GM21529 (cell line): Measurements from ENCODE around the gene OTOG.
"Not testable (repeated sequence)": the region's sequence is repeated elsewhere in the genome, so short reads cannot be mapped to it uniquely, and the experiment has no call there.

ENCODE experiments used
- ATAC-seq: cut with Tn5 transposase; IDR thresholded peaks from one replicate; pipeline ENCODE4 v1.9.1; 2021; ENCODE audit not compliant: unreplicated experiment

The OTOG gene

DNA sequence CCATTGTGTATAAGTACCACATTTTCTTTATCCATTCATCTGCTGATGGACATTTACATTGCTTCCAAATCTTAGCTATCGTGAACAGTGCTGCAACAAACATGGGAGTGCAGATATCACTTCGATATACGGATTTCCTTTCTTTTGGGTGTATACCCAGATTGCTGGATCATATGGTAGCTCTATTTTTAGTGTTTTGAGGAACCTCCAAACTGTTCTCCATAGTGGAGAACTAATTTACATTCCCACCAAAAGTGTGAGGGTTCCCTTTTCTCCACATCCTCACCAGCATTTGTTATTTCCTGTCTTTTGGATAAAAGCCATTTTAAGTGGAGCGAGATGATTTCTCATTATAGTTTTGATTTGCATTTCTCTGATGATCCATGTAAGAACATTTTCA lies 75.7 kb downstream of the OTOG start:
- not testable (repeated sequence) for ATAC-seq

DNA sequence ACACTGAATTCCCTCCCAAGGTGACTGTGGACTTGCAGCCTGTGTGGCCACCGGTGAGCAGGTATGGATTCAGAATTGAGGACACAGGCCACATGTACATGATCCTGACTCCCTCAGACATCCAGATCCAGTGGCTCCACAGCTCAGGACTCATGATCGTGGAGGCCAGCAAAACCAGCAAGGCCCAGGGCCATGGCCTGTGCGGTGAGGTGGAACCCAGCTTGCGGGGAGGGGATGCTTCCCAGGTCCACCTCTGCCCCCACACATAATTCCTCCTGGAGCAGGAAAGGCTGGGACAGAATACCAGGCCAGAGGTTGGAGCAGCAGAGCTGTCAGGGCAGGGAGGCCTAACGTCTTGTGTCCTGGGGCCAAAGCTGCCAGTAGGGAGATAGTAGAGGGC lies 82.1 kb downstream of the OTOG start:
- no peak for ATAC-seq

DNA sequence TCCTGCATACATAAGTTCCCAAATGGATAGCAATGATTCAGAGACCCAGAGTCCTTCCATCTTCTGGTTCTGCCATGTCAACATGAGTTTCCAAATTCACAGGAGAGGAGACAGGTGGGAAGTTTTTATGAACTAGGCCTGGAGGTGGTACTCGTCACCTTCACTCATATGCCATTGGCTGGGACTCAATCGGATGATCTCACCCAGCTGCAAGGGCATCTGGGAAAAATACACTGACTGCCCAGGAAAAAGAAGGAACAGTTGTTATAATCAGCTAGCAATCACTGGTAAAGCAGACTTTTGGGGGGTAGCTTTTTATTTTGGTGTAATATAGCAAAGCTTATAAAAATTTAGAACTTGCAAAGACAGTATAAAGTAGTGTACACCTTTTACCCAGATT lies 83.9 kb downstream of the OTOG start:
- ATAC-seq: no peak

DNA sequence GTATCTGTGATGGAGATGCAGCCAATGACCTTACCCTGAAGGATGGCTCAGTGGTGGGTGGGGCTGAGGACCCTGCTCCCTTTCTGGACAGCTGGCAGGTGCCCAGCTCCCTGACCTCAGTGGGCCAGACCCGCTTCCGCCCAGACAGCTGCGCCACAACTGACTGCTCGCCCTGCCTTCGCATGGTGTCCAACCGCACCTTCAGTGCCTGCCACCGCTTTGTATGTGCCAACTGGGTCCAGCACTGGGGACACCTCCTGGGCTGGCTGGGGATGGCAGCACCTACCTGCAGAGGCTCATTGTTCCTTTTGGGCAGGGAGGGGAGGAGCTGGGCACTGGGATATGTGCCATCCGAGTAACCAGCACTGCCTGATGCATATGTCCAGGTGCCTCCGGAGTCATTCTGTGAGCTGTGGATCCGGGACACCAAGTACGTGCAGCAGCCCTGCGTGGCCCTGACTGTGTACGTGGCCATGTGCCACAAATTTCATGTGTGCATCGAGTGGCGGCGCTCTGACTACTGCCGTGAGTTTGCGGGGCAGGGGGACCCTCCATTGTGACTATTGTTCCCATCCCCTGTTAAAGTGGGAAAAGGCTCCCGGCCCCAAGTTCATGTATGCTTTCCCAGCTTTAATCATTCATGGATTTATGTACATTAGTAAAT lies 84.8 kb downstream of the OTOG start:
- no peak for ATAC-seq

DNA sequence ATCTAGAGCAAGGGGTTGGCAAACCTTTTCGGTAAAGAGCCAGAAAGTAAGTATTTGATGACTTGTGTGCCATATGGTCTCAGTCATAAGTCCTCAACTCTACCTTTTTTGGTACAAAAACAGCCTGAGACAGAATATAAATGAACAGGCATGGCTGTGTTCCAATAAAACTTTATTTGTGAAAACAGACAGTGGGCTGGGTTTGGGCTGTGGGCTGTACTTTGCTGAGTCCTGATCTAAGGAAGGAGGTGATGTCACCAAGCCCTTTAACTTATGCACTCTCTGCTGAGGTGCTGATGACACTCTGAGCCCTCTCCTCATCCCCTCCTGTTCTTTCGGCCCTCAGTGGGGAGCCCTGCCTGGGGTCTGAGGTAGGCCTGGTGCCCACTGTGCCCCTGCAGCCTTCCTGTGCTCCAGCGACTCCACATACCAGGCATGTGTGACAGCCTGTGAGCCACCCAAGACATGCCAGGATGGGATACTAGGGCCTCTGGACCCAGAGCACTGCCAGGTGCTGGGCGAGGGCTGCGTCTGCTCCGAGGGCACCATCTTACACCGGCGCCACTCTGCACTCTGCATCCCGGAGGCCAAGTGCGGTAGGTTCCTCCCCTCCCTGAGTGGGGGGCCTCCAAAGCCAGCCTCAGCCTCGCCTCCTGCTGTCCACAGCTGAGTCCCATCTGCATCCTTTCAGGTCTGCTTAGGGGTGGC lies 86.4 kb downstream of the OTOG start:
- no peak for ATAC-seq

DNA sequence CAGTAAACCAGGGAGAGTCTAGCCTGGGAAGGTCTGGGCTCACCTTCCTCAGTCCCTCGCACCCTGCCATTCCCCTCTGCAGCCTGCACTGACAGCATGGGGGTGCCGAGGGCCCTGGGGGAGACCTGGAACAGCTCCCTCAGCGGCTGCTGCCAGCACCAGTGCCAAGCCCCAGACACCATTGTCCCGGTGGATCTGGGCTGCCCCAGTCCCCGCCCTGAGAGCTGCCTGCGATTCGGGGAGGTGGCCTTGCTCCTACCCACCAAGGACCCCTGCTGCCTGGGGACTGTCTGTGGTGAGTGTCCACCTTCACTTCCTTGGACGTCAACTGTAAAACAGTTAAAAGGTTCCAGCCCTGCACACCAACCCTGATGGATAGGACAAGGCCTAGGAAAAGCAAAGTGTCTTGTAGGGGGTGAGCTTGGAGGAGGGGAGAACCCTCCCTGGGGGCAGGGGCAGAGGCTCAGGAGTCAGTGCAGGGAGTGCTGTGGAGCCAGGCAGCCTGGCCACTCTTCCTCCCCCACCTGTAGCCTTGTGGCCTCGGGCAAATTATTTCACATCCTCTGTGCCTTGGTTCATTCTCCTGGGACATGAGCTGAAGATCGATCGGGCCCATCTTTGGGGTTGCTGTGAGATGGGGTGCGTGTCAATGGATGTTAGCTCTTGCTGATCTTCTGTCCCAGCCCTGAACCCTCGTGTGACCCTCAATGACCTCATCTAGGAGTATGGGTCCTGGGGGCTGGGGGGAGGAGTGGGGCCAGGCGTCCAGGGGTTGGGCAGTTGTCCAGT lies 87.1 kb downstream of the OTOG start:
- no peak for ATAC-seq

DNA sequence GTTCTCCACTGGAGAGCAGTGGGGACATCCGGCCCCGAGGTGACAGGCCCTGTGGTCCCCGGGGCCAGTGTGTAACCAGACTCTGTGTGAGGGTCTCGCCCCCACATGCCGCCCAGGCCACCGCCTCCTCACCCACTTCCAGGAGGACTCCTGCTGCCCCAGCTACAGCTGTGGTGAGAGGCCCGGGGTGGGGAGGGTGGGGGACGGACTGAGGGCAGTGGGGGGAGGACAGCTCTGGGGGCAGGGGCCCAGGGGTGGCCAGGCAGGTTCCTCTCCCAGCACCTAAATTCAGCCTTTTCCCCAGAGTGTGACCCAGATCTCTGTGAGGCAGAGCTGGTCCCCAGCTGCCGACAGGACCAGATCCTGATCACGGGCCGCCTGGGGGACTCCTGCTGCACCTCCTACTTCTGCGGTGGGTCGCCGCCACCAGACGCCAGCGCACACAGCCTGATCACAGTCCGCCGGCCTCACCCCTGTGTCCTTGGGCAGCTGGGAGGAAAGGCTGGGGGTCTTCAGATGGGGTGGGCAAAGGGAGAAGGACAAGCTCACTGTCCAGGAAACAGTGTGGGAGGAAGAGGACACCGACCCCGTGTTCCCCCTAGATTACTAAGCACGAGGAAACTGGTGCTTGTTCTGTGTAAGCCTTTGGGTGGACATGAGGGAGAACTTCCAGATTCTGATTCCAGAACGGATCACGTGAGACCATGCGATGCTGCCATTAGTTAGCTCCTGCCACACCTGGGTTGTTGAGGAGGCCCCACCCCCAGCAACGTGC lies 87.9 kb downstream of the OTOG start:
- ATAC-seq: no peak

DNA sequence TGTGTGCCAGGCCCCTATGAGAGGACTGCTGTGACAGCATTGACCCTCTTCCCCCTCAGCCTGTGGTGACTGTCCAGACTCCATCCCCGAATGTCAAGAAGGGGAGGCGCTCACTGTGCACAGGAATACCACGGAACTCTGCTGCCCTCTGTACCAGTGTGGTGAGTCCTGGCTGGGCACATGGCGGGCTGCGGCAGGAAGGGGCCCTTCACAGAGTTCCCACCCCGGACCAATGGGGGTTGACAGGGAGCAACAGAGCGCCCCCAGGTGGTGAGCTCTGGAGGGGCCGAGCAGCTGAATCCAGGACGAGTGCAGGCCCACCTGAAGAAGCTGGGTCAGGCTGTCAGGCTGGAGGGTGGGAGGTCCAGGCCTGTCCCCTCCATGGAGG lies 88.5 kb downstream of the OTOG start:
- no peak for ATAC-seq

DNA sequence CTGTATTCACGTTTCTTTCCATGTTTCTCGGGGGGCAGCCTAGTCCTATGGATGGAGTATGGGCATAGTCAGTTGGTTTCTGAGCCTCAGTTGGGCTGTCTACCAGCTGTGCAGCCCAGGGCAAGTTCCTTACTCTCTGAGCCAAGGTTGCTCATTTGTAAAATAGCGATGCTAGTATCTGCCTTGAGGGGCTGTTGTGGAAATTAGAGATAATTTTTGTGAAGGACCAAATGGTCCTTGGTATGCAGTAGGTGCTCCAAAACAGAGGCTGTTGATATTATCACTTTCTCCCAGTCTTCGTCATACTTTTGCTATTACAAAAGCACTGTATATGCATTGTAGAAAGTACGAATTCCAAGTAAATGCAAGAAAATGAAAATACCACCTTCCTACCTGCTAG lies 89.7 kb downstream of the OTOG start:
- no peak for ATAC-seq

DNA sequence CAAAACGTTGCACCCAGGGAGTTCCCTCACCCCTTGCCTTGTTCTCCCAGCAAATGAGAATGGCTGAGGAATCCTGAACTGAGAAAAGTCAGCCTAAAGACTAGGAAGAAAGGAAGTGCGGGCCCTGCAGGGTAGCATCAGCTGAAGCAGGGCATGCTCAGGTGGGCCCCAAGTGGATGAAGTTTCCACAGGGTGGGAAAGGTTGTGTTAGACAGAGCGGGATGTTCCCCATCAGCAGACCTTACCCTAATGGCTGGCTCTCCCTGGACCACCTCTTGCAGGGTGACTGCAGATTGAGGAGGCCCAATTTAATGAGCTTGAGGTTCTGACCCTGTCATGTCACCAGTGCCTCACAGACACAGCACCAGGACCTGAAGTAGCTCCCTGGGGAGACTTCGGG lies 90.8 kb downstream of the OTOG start:
- no peak for ATAC-seq

DNA sequence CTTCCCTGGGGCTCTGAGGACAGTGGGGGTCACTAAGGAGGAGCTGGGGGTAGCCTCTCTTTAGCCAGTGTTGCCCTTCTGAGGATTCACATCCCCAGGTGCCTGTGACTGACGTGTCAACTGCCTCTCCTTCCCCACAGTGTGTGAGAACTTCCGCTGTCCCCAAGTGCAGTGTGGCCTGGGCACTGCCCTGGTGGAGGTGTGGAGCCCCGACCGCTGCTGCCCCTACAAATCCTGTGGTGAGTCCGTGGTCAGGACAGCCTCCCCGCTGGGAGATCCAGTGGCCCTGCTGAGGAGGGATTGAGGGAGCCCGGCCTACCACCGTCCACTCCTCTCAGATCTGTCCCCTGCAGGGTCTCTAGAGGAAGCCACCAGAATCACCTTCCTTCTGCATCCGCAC lies 91.3 kb downstream of the OTOG start:
- ATAC-seq: no peak

DNA sequence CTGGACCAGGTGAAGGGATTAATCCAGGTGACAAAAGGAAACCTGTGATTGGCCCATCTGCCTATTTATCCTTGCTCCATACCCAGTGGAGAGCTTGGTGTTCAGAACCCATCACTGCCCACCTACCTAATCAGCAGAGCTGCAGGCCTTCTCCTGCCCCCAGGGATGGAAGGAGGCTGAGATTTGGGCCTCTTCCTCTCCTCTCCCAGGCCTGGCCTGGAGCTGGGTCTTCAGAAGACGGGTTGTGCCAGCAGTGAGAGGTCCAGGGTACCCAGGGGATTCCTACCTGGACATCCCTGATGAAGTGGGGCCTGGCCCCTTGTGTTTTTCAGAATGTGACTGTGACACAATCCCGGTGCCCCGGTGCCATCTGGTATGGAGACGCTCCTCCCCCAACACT lies 92.0 kb downstream of the OTOG start:
- no peak for ATAC-seq

DNA sequence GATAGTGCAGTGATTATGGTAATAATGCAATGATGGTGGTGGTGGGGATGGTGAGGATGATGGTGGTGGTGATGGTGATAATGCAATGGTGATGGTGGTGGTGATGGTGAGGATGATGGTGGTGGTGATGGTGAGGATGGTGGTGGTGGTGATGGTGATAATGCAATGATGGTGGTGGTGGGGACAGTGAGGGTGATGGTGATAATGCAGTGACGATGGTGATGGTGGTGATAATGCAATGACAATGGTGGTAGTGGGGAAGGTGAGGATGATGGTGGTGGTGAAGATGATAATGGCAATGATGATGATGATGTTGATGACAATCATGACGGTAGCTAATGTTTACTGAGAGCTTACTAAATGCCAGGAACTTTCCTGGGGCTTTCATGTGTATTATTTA lies 92.7 kb downstream of the OTOG start:
- ATAC-seq: no peak

DNA sequence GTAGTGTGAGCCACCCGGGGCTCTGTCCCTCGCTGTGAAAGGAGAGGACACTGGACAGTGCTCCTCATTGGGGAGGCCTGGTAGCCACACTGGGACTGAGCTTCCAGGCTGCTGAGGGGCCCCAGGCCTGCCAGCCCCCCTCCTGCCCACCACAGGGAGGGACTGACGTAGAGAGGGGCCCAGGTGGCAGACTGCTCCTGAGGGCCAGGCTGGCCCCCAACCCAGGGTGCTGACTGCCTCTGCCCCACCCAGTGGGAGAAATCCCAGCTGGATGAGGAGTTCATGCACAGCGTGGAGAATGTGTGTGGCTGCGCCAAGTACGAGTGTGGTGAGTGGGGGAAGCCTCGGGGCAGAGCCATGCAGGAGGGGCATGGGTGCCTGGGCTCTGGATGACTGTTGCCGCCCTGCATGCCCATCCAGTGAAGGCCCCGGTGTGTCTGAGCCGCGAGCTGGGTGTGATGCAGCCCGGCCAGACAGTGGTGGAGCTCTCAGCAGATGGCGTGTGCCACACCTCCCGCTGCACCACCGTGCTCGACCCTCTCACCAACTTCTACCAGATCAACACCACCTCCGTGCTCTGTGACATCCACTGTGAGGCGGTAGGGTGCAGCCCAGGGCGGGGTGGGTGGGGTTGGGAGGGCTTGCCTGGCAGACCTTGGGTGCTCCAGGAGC lies 93.6 kb downstream of the OTOG start:
- no peak for ATAC-seq

DNA sequence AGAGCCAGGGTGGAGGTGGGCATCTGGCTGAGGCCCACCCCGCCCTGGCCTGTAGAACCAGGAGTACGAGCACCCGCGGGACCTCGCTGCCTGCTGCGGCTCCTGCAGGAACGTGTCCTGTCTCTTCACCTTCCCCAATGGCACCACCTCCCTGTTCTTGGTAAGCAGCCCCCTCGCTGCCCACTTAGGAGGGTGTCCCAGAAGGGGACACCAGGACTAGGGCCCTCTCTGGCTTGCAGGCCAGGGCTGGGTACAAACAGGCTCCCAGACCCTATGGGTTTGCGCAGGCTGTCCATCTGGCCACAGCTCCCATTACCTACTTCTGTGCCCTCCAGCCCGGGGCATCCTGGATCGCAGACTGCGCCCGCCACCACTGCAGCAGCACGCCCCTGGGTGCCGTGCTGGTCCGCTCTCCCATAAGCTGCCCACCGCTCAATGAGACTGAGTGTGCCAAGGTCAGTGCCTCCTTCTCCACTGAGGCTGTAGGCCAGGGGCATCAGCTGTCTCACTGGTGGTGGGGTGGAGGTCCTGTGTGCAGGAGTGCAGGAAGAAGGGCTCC lies 94.8 kb downstream of the OTOG start:
- ATAC-seq: no peak

DNA sequence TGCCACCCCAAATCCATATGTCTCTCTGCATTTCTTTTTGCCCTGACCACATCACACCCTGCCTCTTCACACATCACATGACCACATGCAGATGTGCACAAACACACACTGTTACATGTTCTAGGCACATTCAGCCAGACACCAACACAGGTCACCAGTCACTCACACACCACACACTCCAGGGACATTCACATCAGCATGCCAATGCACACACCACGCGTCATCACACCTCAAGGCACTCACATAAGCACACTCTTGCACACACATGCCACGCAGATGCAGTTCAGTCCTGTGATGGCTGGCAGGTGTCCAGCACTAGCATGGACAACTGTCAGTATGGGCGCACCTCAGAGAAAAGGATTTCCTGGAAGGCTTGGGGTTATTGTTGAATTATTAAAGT lies 95.3 kb downstream of the OTOG start:
- ATAC-seq: no peak

DNA sequence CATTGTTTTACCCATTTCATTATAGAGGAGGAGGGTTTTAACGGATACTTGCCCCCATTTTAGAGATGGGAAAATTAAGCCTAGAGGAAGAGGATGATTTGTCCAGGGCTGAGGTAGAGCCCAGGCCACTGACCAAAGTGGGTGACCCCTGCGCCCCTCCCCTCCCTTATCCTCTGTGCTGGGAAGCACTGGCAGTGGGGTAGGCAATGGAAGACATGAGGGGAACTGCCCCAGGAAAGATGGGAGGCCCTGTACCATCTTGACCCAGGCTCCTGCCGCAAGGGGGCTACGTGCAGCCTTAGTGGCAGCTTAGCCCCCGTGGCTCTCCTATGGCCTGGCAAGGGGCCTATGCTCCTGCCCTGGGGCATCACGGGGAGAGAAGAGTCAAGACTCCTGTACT lies 95.9 kb downstream of the OTOG start:
- ATAC-seq: no peak

DNA sequence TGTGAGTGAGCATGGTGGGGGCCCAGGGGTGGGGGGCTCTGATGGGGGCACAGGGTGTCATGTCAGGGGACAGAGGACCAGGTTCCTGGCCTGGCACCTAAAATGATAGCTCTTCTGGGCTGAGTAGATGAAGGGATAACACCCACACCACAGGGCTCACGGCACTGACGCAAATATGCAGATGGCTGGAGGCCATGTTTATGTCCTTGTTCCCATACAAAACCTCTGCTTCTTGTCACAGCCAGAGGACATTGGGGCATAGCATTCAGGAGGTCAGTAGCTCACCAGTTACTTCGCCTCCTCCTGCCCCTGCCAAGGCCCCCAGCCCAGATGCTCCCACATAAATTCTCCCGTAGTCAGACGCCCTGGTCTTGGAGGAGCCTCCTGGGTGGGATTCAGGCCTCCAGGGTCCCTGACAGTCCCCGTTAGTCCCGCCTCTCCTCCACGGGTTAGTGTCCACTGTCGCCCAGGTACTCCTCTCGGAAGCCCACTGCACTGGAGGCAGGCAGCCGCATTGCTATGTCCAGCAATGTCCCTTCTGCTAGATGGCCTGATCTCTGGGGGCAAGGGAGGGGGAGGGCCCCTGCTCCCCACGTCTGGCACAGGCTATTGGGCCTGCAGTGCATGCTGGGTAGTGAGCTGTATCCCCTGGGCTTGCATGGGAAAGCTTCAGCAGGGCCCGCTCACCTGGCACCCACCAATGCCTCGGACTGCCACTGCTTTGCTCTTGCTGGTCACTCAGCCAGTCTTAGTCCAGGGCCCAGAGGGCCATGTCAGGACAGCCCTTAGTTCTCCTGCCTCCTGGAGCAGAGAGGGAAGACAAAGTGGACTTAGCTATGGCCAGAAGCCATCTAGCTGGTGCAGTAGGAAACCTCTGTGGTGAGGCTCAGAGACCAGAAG lies 96.7 kb downstream of the OTOG start:
- no peak for ATAC-seq

DNA sequence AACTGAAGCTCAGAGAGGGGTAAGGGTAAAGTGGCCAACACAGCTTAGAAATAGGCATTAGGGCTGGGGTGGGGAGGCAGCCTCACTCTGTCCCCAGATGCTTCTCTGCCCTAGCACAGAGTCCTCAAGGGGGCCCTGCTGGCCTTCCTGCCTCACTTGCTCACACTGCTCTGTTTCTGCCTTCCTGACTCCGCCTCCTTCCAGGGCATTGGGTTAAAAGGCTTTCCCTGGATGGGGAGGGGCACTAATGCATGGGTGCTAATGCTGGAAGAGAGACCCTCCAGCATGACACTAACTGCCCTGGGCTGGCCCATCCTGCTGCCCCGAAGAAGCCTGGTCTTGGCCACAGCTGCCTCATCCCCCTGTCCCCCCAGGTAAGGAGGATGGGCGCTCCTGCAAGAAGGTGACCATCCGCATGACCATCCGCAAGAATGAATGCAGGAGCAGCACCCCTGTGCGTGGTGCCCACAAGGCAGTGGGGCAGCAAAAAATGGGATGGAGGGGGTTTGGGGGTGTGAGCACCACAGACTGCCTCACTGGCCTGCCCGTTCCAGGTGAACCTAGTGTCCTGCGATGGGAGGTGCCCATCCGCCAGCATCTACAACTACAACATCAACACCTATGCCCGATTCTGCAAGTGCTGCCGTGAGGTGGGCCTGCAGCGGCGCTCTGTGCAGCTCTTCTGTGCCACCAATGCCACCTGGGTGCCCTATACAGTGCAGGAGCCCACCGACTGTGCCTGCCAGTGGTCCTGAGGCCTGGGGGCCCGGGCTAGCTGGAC lies 98.3 kb downstream of the OTOG start:
- no peak for ATAC-seq
